EH (cell line): ENCODE data around the gene LYL1.
"Not testable (repeated sequence)": the region's sequence is repeated elsewhere in the genome, so short reads cannot be mapped to it uniquely, and the experiment has no call there.

Experiments
- DNase-seq: peaks from one replicate; pipeline ENCODE4 v3.0.0-alpha.2; 2015; ENCODE audit warnings: low read depth

Gene LYL1

GRCh38 chr19:13102666-13103580, at the start of gene LYL1:
TSS of gene LYL1 (minus strand) at chr19:13102858. CDS start at chr19:13101171, 1,687 bp downstream.
- DNase-seq: peak; percentile 71

- peak; percentile 97 for DNase-seq
Measured at GRCh38 chr19:13151605-13152355, 49.1 kb upstream of the LYL1 start.

GRCh38 chr19:13150931-13151604, 48.4 kb upstream of the LYL1 start:
- no peak for DNase-seq

GRCh38 chr19:13150187-13150930, 47.7 kb upstream of the LYL1 start, which contains the start of the genes IER2 and STX10:
TSS of gene IER2 (plus strand) at chr19:13150411. CDS start at chr19:13153187, 2,776 bp downstream.
TSS of gene STX10 (minus strand) at chr19:13150375. CDS start at chr19:13150173, 202 bp downstream.
- peak; percentile 95 for DNase-seq

GRCh38 chr19:13149628-13150186, 47.0 kb upstream of the LYL1 start:
- peak; percentile 65 for DNase-seq

- not testable (repeated sequence) for DNase-seq
Measured at GRCh38 chr19:13149173-13149627, 46.5 kb upstream of the LYL1 start.

- peak; percentile 37 for DNase-seq
Measured at GRCh38 chr19:13146763-13147563, 44.3 kb upstream of the LYL1 start.

GRCh38 chr19:13139633-13140311, 37.1 kb upstream of the LYL1 start:
- DNase-seq: no peak

GRCh38 chr19:13138916-13139198, 36.2 kb upstream of the LYL1 start:
- no peak for DNase-seq

GRCh38 chr19:13138171-13138915, 35.7 kb upstream of the LYL1 start:
- DNase-seq: no peak

- no peak for DNase-seq
Measured at GRCh38 chr19:13137290-13137794, 34.7 kb upstream of the LYL1 start.

- no peak for DNase-seq
Measured at GRCh38 chr19:13135068-13136062, 32.7 kb upstream of the LYL1 start.

- DNase-seq: no peak
Measured at GRCh38 chr19:13134626-13135025, 32.0 kb upstream of the LYL1 start.

GRCh38 chr19:13133241-13133870, 30.7 kb upstream of the LYL1 start:
- DNase-seq: no peak

GRCh38 chr19:13132471-13133180, 30.0 kb upstream of the LYL1 start:
- DNase-seq: peak; percentile 87

- no peak for DNase-seq
Measured at GRCh38 chr19:13130886-13131490, 28.3 kb upstream of the LYL1 start.
